Transverse colon (tissue), 3 donors: ENCODE measurements around the gene TRIM9.

Experiments used
- EP300 ChIP-seq: sonication (generic); formaldehyde crosslinking; IDR thresholded peaks from one replicate; pipeline ENCODE4 v1.6.1; 2017; ENCODE audit warnings: antibody characterized with exemption, low read depth
- POLR2A ChIP-seq: fragments of 450-650 bp; IDR thresholded peaks from one replicate; pipeline ENCODE4 v1.6.1; 2016; ENCODE audit warnings: antibody characterized with exemption, mild to moderate bottlenecking, moderate library complexity
- TF ChIP-seq, protein P1 (sequence below), 5 experiments: fragments of 200-600 bp in 3 of 5; fragments of 450-650 bp in 2 of 5; sonication (generic) in 3 of 5; IDR thresholded peaks; 1 replicate in 2 of 5; 2 replicates in 3 of 5; pipeline ENCODE4 v1.5.1; 2016 to 2017; ENCODE audit warnings: antibody characterized with exemption in 5 of 5, inconsistent platforms in 3 of 5, mild to moderate bottlenecking in 2 of 5, moderate library complexity in 1 of 5

GRCh38 chr14:51107801-51108200 is 12.9 kb upstream of the TRIM9 start:
- TF ChIP-seq, protein P1, sequence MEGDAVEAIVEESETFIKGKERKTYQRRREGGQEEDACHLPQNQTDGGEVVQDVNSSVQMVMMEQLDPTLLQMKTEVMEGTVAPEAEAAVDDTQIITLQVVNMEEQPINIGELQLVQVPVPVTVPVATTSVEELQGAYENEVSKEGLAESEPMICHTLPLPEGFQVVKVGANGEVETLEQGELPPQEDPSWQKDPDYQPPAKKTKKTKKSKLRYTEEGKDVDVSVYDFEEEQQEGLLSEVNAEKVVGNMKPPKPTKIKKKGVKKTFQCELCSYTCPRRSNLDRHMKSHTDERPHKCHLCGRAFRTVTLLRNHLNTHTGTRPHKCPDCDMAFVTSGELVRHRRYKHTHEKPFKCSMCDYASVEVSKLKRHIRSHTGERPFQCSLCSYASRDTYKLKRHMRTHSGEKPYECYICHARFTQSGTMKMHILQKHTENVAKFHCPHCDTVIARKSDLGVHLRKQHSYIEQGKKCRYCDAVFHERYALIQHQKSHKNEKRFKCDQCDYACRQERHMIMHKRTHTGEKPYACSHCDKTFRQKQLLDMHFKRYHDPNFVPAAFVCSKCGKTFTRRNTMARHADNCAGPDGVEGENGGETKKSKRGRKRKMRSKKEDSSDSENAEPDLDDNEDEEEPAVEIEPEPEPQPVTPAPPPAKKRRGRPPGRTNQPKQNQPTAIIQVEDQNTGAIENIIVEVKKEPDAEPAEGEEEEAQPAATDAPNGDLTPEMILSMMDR (IDR thresholded peaks at IDR 0.05): no peak
- no peak for TF ChIP-seq POLR2A
- TF ChIP-seq EP300: no peak
